Stimulated activated CD8-positive, alpha-beta memory T cell treated with anti-CD3 and anti-CD28 coated beads, Interleukin-4, amount 100 ng/mL, for 48 hours (primary cell): ENCODE measurements around the gene ZNF488.

Source experiments
- DNase-seq: peaks from one replicate; pipeline ENCODE4 v3.0.0-alpha.2; 2020

Gene ZNF488

GRCh38 chr10:47409171-47409865 is 25.2 kb upstream of the ZNF488 start:
- DNase-seq = no peak

- no peak for DNase-seq
Observed at GRCh38 chr10:47408606-47409005, 24.5 kb upstream of the ZNF488 start.

GRCh38 chr10:47406870-47407691 is 23.0 kb upstream of the ZNF488 start:
- no peak for DNase-seq

- DNase-seq = no peak
Observed at GRCh38 chr10:47406548-47406869, 22.4 kb upstream of the ZNF488 start.

GRCh38 chr10:47405857-47406547 is 21.9 kb upstream of the ZNF488 start:
- no peak for DNase-seq

GRCh38 chr10:47404937-47405336 is 20.8 kb upstream of the ZNF488 start:
- no peak for DNase-seq

- no peak for DNase-seq
Observed at GRCh38 chr10:47404446-47404845, 20.4 kb upstream of the ZNF488 start.

- DNase-seq = no peak
Observed at GRCh38 chr10:47403446-47404318, 19.6 kb upstream of the ZNF488 start.

GRCh38 chr10:47402641-47403301 is 18.7 kb upstream of the ZNF488 start:
- no peak for DNase-seq

- DNase-seq = no peak
Observed at GRCh38 chr10:47401874-47402640, 18.0 kb upstream of the ZNF488 start.

- DNase-seq = no peak
Observed at GRCh38 chr10:47401210-47401609, 17.1 kb upstream of the ZNF488 start.

- DNase-seq = no peak
Observed at GRCh38 chr10:47400786-47401185, 16.7 kb upstream of the ZNF488 start.

- no peak for DNase-seq
Observed at GRCh38 chr10:47400251-47400650, 16.2 kb upstream of the ZNF488 start.

GRCh38 chr10:47397256-47397655 is 13.2 kb upstream of the ZNF488 start:
- DNase-seq = no peak

GRCh38 chr10:47396311-47396717 is 12.2 kb upstream of the ZNF488 start:
- no peak for DNase-seq

GRCh38 chr10:47389619-47390018 is 5.5 kb upstream of the ZNF488 start:
- DNase-seq = no peak

GRCh38 chr10:47388879-47389278 is 4.8 kb upstream of the ZNF488 start:
- no peak for DNase-seq

- DNase-seq = peak; percentile 9
Observed at GRCh38 chr10:47386104-47386503, 2.0 kb upstream of the ZNF488 start.

GRCh38 chr10:47383261-47384147 is 589 bp downstream of the ZNF488 start:
- peak; percentile 13 for DNase-seq
